GM19467 (cell line): ENCODE data around the gene PLCH2.

Experiments used
- ATAC-seq: cut with Tn5 transposase; IDR thresholded peaks from one replicate; pipeline ENCODE4 v1.9.1; 2021; ENCODE audit warnings: mild to moderate bottlenecking, moderate library complexity; ENCODE audit not compliant: unreplicated experiment

The PLCH2 gene

GRCh38 chr1:2528016-2528415 lies 51.9 kb downstream of the PLCH2 start:
- no peak for ATAC-seq

GRCh38 chr1:2528611-2528965 lies 52.5 kb downstream of the PLCH2 start:
- ATAC-seq = no peak

- ATAC-seq = no peak
Observed at GRCh38 chr1:2528966-2529783, 53.1 kb downstream of the PLCH2 start.

- ATAC-seq = no peak
Observed at GRCh38 chr1:2529784-2530512, 53.9 kb downstream of the PLCH2 start, which contains the start of gene HES5. TSS of gene HES5 (minus strand) at chr1:2530263. CDS start at chr1:2530164, 99 bp downstream.

- ATAC-seq = no peak
Observed at GRCh38 chr1:2530513-2531361, 54.6 kb downstream of the PLCH2 start.

DNA sequence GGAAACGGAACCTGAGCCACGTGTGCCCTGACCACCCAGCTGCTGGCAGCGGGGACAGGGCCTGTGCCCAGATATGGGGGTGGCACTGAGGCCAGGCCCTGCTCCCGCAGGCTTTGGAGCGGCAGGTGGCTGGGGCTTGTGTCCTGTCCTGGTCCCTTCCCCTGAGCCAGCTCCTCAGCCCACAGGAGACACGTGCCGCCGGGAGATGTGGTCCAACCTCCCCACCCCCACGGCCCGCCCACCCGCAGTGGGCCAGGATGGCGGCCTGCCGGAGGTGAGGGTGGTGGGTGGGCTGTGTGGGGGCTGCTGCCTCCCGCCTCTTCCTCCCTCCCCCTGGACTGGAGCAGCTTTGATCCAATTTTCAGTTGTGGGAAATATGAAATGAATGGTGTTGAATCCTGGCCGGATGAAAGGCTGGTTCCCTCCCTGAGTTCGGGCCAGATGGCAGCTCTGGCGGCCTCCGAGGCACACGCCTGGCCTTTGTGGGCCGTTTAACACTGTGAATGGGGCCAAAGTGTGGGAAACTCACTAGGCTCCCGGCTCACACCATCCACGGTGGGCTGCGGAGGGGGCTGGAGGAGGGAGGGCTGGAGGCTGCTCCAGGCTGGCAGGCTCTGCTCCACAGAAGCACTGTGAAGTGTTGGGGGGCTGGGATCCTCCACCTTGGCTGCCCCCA lies 56.5 kb downstream of the PLCH2 start:
- no peak for ATAC-seq

- no peak for ATAC-seq
Observed at GRCh38 chr1:2533365-2533764, 57.3 kb downstream of the PLCH2 start.

GRCh38 chr1:2534315-2534686 lies 58.2 kb downstream of the PLCH2 start:
- no peak for ATAC-seq

DNA sequence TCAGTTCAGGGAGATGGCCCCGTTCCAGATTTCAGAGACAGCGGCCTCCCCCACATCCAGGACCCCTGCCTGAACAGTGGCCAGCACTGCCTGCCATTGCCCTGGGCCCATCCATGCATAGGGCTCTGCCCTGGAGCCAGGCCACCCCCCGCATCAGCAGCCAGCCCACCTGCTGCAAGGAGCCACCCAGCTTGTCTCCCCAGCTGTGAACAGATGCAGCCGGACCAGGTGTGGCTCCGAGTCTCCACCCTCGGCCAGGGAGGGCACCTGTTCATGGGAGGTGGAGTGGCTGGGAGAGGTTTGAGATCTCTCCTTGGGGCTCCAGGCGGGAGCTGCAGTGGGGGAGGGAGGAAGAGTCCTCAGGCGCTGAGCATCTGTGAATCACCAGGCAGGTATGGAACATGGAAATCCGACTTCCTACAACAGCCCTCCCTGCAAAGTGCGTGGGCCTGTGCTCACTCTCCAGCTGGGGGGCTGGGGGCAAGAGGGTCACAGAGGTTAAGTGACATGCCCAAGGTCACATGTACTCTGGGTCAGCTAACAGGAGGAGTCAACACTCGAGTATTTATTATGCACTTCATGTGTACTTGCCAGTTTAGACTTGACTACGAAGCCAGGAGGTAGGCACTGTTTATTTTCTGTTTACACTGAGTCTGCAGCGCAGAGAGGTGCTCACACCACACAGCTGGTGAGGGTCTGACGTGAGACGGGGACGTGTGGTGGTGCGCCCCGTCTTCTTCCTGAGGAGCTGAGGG lies 58.8 kb downstream of the PLCH2 start:
- no peak for ATAC-seq

- ATAC-seq = no peak
Observed at GRCh38 chr1:2535455-2535854, 59.4 kb downstream of the PLCH2 start.

- ATAC-seq = no peak
Observed at GRCh38 chr1:2535981-2536380, 59.9 kb downstream of the PLCH2 start.

- no peak for ATAC-seq
Observed at GRCh38 chr1:2537784-2538115, 61.7 kb downstream of the PLCH2 start.

DNA sequence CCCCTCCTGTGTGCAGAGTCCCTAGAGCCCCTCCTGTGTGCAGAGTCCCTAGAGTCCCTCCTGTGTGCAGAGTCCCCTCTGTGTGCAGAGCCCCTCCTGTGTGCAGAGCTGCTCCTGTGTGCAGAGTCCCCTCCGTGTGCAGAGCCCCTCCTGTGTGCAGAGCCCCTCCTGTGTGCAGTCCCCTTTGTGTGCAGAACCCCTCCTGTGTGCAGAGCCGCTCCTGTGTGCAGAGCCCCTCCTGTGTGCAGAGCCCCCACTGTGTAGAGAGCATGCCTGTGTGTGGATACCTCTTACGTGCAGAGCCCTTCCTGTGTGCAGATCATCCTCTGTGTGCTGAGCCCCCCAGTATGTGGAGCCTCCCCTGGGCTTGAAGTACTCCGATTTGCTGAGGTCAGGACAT lies 62.3 kb downstream of the PLCH2 start:
- no peak for ATAC-seq

GRCh38 chr1:2538872-2539271 lies 62.8 kb downstream of the PLCH2 start:
- ATAC-seq = no peak

- ATAC-seq = no peak
Observed at GRCh38 chr1:2539312-2539907, 63.3 kb downstream of the PLCH2 start.

- ATAC-seq = no peak
Observed at GRCh38 chr1:2540816-2541492, 64.9 kb downstream of the PLCH2 start.

DNA sequence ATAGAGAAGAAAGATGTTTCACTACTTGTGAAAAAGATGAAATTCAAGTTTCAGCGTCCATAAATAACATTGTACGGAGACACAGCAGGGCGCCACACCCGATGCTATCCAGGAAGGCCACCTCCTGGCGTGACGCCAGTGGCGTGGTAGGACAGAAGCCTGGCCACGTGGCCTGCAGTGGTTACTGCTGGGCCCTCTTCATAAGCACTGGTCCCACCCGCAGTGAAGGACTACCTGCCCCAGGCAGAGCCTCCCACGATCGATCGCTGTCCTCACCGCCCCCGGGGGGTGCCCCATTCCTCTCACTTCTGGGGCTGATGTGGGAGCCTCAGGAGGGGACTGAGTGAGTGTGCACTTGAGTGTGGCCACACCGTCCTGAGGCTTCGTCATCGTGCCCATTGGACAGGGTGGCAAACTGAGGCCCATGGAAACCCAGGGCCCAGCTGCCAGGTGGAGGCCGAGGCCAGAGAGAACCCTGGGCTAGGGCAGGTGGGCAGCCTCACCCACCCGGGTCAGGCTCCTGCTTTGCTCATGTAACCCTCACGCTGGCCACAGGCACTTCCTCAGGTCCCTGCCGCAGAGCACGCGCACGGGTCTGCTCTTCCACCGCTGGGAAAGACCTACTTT lies 65.6 kb downstream of the PLCH2 start:
- ATAC-seq = no peak

DNA sequence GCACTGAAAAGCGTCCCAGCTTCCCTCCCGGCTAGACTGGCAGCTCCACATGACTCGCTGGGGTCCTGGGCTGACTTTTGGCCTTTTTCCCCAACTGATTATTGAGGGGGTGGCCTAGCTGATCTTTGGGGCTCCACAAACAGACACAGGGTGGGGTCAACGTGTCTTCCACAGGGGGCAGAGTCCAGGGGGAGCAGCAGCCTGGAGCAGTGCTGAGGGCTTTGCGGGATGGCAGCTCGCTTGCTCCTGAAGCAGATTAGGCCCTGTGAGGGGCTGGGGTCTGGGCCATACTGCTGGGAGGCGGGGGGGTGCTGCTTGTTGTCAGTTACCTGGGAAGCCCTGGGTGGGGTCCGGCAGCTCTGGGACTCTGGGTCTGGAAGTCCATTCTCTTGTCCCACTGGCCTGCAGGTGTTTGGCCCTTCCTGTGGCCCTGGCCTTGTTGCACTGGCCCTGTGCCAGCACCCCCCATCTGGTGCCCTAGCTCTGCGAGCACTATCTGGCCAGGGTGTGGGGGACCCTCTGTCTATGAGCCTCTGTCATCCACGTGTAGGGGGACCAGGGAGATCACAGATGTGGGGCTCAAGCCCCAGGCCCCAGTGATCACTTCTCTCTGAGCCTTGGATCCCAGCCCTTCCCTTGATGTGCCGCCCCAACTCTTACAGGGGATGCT lies 66.3 kb downstream of the PLCH2 start:
- no peak for ATAC-seq
